Uterus (tissue), 2 donors: ENCODE results near the gene AGPAT4.
"Not testable (repeated sequence)": the region's sequence is repeated elsewhere in the genome, so short reads cannot be mapped to it uniquely, and the experiment has no call there.

Source experiments
- CTCF ChIP-seq, 4 experiments: fragments of 200-600 bp in 2 of 4; fragments of 450-650 bp in 2 of 4; sonication (generic) in 2 of 4; IDR thresholded peaks; one replicate each; pipeline ENCODE4 v1.5.1; 2016 to 2019; ENCODE audit warnings: antibody characterized with exemption in 4 of 4, mild to moderate bottlenecking in 2 of 4, moderate library complexity in 1 of 4
- POLR2A ChIP-seq, 2 donors: fragments of 450-650 bp; IDR thresholded peaks; one replicate each; pipeline ENCODE4 v1.6.1; 2016; ENCODE audit warnings: antibody characterized with exemption in 2 of 2, mild to moderate bottlenecking in 1 of 2, moderate library complexity in 1 of 2

- not testable (repeated sequence) for TF ChIP-seq CTCF, POLR2A (IDR thresholded peaks at IDR 0.05)
Measured at GRCh38 chr6:161172769-161173168, 101.1 kb downstream of the AGPAT4 start.
